Stimulated activated CD8-positive, alpha-beta memory T cell treated with anti-CD3 and anti-CD28 coated beads, Interleukin-15, amount 100 ng/mL, for 4 hours (primary cell): ENCODE measurements around the gene PPIP5K2.
"Not testable (repeated sequence)": the region's sequence is repeated elsewhere in the genome, so short reads cannot be mapped to it uniquely, and the experiment has no call there.

Experiments used
- DNase-seq, 2 donors: peaks; one replicate each; pipeline ENCODE4 v3.0.0-alpha.2; 2020; ENCODE audit warnings: low read depth in 2 of 2

The PPIP5K2 gene

GRCh38 chr5:103122242-103122641 is 2.1 kb downstream of the PPIP5K2 start:
- DNase-seq: no peak

DNA sequence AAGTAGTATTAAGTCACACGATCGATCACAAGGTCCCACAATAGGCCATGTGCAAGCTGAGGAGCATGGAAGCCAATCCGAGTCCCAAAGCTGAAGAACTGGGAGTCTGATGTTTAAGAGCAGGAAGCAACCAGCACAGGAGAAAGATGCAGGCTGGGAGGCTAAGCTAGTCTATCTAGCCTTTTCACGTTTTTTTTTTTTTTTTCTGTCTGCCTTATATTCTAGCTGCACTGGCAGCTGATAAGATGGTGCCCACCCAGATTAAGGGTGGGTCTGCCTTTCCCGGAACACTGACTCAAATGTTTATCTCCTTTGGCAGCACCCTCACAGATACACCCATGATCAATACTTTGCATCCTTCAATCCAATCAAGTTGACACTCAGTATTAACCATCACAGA is 6.5 kb downstream of the PPIP5K2 start:
- no peak for DNase-seq

GRCh38 chr5:103127292-103127817 is 7.3 kb downstream of the PPIP5K2 start:
- no peak for DNase-seq

DNA sequence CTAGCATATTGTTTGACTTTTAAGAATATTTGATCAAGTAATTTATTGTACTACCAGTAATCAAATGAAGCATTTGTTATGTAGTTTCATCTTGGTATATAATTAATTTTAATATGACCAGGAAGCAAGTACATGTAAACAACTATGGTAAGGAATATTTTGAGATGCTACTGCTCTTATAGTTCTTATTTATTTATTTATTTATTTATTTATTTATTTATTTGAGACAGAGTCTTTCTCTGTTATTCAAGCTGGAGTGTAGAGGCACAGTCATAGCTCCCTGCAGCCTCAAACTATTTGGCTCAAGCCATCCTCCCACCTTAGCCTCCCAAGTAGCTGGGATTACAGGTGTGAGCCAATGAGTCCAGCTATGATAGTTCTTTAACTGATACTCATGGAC is 8.1 kb downstream of the PPIP5K2 start:
- no peak for DNase-seq

DNA sequence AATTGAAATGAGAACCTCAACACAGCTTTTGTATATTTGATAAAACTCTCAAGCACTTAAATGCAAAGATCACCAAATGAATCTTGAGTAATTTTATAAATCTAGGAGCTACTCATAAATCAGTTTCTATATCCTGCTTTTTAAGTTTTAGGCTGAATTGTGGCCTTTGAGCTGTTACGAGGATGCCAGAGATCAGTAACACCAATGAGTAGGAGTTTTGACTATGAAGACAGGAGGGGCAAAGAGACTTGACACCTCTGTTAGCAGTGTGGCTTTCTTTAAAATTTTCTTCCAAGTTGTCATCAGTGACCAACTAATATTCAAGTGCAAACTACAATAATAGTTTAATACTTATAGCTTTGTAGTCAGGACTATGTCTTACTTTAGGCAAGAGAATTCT is 12.6 kb downstream of the PPIP5K2 start:
- no peak for DNase-seq

DNA sequence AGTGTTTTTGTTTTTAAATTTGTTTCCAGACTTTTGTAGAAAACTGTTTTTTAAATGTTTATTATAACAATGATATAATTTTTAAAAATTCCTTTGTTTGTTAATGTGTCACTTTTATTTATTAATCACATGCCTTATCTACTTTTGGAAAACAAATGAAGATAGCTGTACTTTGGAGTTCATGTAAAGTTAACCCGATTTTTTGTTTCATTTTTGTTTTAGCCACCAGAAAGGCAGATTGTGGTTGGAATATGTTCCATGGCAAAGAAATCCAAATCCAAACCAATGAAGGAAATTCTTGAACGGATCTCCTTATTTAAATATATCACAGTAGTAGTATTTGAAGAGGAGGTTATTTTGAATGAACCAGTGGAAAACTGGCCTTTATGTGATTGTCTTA is 13.1 kb downstream of the PPIP5K2 start:
- no peak for DNase-seq

DNA sequence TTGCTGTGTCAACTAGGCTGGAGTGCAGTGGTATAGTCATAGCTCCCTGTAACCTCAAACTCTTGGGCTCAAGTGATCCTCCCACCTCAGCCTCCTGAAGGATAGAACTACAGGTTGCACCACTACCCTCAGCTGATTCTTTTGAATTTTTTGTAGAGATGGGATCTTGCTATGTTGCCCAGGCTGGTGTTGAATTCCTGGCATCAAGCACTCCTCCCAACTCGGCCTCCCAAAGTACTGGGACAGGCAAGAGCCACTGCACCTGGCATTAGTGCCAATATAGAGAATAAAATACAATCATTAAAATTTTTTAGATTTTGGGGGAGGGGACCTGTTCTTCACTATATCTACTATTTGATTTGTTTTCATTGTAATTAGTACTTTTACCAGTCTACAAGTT is 15.4 kb downstream of the PPIP5K2 start:
- no peak for DNase-seq

- DNase-seq: no peak
These were observed 18.1 kb downstream of the PPIP5K2 start for GRCh38 chr5:103138202-103138690.

DNA sequence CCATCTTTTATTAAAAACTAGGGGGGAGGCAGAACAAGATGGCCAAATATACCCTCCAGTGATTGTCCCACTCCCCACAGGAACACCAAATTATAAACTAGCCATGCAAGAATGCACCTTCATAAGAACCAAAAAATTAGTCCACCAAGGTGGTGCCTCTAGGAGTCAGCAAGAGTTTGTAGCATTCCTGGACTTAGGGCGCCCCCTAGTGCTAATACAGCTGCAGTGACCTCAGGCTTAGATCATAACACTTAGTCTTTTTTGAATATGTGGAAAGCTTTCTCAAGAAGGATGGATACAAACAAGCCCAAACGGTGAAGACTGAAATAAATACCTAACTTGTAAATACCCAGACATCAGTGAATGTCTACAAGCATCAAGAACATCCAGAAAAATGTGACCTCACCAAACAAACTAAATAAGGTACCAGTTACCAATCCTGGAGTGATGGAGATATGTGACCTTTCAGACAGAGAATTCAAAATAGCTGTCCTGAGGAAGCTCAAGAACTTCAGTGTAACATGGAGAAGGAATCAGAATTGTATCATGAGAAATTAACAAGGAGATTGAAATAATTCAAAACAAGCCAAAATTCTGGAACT is 19.3 kb downstream of the PPIP5K2 start:
- peak; percentile 27 to 66 for DNase-seq

GRCh38 chr5:103142132-103142531 is 22.0 kb downstream of the PPIP5K2 start:
- DNase-seq: not testable (repeated sequence)

- DNase-seq: no peak
These were observed 25.1 kb downstream of the PPIP5K2 start for GRCh38 chr5:103145196-103145595.

DNA sequence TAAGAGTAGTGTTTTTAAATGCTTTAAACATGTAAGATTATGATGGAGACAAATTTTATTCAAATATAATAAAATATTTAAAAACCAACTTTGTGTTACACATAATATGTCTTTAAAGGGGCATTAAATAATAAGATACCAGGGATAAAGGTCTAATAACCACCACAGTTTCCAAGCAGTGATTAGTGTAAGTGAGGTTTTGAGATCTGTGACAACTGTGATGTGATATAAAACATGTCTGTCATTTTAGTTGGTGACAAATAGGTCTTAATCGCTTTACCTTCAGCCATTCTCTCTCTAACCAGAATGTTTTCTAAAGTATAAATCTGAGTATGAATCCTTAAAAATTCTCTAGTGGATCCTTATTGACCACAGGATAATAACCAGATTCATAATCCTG is 28.1 kb downstream of the PPIP5K2 start:
- no peak for DNase-seq

- no peak for DNase-seq
These were observed 31.1 kb downstream of the PPIP5K2 start for GRCh38 chr5:103151156-103151555.

- DNase-seq: no peak
These were observed 46.6 kb downstream of the PPIP5K2 start for GRCh38 chr5:103166706-103167105.

GRCh38 chr5:103174147-103174546 is 54.0 kb downstream of the PPIP5K2 start:
- no peak for DNase-seq

DNA sequence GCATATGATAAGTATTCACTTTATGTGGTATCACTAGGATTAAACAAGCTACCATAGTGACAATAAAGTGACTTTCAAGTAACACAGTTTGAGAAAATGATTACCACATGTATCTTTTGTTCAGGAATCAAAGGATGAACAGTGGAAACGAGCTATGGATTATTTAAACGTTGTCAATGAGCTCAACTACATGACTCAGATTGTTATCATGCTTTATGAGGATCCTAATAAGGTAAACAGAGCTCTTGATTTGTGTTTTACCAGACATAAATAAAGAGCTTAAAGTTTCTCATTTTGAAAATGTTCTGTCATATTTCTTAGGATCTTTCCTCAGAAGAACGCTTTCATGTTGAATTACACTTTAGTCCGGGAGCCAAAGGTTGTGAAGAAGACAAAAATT is 57.4 kb downstream of the PPIP5K2 start:
- DNase-seq: no peak

DNA sequence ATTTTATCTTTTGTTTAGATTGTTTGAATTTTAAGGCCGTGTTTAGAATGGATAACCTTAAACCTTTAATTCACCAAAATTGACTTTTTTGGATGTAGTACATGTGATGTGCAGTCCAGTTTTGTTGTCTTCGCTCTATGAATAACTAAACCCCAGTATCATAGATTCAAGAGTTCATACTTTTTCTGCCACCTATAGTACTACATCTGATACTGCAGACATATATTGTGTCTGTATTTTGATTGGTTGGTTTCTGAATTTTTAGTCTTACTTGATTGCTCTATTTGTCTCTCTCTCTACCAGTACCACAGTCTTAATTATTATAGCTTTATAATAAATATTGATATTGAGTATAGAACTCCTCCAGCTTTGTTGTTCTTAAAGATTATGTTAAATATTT is 58.1 kb downstream of the PPIP5K2 start:
- DNase-seq: no peak

- no peak for DNase-seq
These were observed 66.1 kb downstream of the PPIP5K2 start for GRCh38 chr5:103186152-103186551.

- DNase-seq: no peak
These were observed 68.3 kb downstream of the PPIP5K2 start for GRCh38 chr5:103188436-103188835.

GRCh38 chr5:103203226-103203625 is 83.1 kb downstream of the PPIP5K2 start:
- DNase-seq: no peak

DNA sequence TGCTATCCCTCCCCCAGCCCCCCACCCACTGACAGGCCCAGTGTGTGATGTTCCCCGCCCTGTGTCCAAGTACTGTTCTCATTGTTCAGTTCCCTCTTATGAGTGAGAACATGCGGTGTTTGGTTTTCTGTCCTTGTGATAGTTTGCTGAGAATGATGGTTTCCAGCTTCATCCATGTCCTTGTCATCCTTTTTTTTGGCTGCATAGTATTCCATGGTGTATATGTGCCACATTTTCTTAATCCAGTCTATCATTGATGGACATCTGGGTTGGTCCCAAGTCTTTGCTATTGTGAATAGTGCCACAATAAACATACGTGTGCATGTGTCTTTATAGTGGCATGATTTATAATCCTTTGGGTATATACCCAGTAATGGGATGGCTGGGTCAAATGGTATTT is 84.9 kb downstream of the PPIP5K2 start:
- not testable (repeated sequence) for DNase-seq

DNA sequence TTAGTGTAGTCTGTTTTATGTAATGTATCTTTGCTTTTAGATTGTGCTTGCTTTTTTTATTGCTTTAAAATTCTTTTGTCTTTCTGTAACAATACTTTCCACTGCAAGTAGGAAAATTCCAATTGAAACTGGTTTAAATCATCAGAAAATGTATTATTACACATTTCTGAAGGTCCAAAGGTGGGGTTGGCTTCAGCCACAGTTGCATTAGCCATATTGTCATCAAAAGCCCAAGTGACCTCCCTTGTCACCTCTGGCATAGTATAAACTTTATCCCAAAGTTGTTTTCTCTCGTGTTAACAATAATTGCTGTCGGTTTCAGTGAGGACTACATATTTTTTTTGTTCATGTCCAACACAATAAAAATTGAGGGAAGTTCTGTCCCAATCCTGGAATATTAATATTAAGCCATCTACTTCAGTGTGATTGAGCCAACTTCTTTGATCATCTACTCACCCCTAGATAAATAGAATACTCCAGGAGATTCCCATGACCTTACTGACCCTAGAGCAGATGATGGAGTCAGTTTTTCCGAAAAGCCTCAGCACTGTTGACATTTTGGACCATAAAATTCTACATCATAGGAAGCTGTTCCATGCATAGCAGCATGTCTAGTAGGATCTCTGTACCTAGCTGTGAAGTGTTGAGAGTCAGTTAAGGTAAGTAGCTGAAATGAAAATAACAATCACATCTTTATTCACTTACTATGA is 86.0 kb downstream of the PPIP5K2 start:
- DNase-seq: no peak

GRCh38 chr5:103207011-103207410 is 86.9 kb downstream of the PPIP5K2 start:
- DNase-seq: no peak
